Neutrophil (primary cell): Measurements from ENCODE around the gene TMEM164.

Source experiments
- H3K27ac ChIP-seq: fragments of 200-600 bp; sonication (generic); 2 replicates; pipeline ENCODE4 v1.5.1; 2016; ENCODE audit warnings: mild to moderate bottlenecking, moderate library complexity
- H3K27me3 ChIP-seq: fragments of 200-600 bp; sonication (generic); 2 replicates; pipeline ENCODE4 v1.6.0; 2016; ENCODE audit warnings: mild to moderate bottlenecking
- H3K36me3 ChIP-seq: fragments of 200-600 bp; sonication (generic); 2 replicates; pipeline ENCODE4 v1.5.1; 2017
- H3K4me1 ChIP-seq, 2 experiments: fragments of 200-600 bp in 1 of 2; sonication (generic) in 1 of 2; 1 replicate in 1 of 2; 2 replicates in 1 of 2; pipeline versions ENCODE4 v1.5.1 to v1.6.1; 2013 to 2016; ENCODE audit warnings: low read depth in 1 of 2, low read length in 1 of 2, mild to moderate bottlenecking in 1 of 2, moderate library complexity in 1 of 2; ENCODE audit not compliant: control insufficient read depth in 1 of 2, insufficient read depth in 1 of 2
- H3K4me3 ChIP-seq, 2 experiments: fragments of 200-600 bp in 1 of 2; sonication (generic) in 1 of 2; 1 replicate in 1 of 2; 2 replicates in 1 of 2; pipeline ENCODE4 v1.5.1; 2013 to 2016; ENCODE audit warnings: low read depth in 1 of 2, low read length in 1 of 2, mild to moderate bottlenecking in 1 of 2, moderate library complexity in 1 of 2
- H3K9me3 ChIP-seq: fragments of 200-600 bp; sonication (generic); 2 replicates; pipeline ENCODE4 v1.5.1; 2016
- TF ChIP-seq, protein P1 (sequence below): fragments of 200-600 bp; sonication (generic); IDR thresholded peaks from 2 replicates; pipeline ENCODE4 v1.5.1; 2016; ENCODE audit warnings: antibody characterized with exemption

The TMEM164 gene

DNA sequence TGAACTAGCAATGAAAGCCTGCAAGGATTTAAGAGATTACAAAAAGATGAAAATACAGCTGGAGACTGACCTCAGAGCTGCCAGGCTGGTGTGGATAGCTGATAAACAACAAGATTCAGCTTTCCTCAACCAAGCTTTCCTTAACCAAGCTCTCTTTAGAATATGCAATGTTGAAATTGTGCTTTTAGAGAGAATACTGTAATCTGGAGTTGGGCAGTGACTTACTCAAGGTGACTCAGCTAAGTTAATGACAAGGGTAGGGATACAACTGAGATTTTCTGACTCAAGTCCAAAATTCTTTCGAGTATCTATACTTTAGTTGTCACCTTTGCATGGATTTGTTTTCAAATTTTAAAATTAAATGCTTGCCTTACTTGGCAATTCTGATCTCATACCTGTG, 217.0 kb downstream of the TMEM164 start:
- no peaks in the 10 kb centered on the region for H3K36me3 ChIP-seq
- TF ChIP-seq, protein P1, sequence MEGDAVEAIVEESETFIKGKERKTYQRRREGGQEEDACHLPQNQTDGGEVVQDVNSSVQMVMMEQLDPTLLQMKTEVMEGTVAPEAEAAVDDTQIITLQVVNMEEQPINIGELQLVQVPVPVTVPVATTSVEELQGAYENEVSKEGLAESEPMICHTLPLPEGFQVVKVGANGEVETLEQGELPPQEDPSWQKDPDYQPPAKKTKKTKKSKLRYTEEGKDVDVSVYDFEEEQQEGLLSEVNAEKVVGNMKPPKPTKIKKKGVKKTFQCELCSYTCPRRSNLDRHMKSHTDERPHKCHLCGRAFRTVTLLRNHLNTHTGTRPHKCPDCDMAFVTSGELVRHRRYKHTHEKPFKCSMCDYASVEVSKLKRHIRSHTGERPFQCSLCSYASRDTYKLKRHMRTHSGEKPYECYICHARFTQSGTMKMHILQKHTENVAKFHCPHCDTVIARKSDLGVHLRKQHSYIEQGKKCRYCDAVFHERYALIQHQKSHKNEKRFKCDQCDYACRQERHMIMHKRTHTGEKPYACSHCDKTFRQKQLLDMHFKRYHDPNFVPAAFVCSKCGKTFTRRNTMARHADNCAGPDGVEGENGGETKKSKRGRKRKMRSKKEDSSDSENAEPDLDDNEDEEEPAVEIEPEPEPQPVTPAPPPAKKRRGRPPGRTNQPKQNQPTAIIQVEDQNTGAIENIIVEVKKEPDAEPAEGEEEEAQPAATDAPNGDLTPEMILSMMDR: no peak
- H3K9me3 ChIP-seq: no peaks in the 10 kb centered on the region
- no peak overlapping the region for H3K27ac ChIP-seq
- no peaks in the 10 kb centered on the region for H3K27me3 ChIP-seq
- H3K4me3 ChIP-seq: no peak overlapping the region
- H3K4me1 ChIP-seq: no peaks in the 10 kb centered on the region

GRCh38 chrX:110222497-110223257, 219.8 kb downstream of the TMEM164 start:
- Histone ChIP-seq H3K9me3 (no peaks in the 10 kb centered on the region), H3K27me3 (no peaks in the 10 kb centered on the region), H3K4me3 (no peak overlapping the region), H3K4me1 (no peaks in the 10 kb centered on the region), H3K36me3 (no peaks in the 10 kb centered on the region), H3K27ac (no peak overlapping the region)
- TF ChIP-seq, protein P1: no peak

GRCh38 chrX:110224926-110225617, 222.2 kb downstream of the TMEM164 start:
- no peak overlapping the region for H3K4me3 ChIP-seq

GRCh38 chrX:110226931-110227330, 224.0 kb downstream of the TMEM164 start:
- no peaks in the 10 kb centered on the region for H3K27me3 ChIP-seq
- TF ChIP-seq, protein P1: no peak
- H3K4me3 ChIP-seq: no peak overlapping the region
- no peaks in the 10 kb centered on the region for H3K36me3 ChIP-seq
- H3K4me1 ChIP-seq: no peaks in the 10 kb centered on the region
- H3K9me3 ChIP-seq: no peaks in the 10 kb centered on the region
- H3K27ac ChIP-seq: no peak overlapping the region

More at GRCh38 chrX:110224926-110225617, 222.2 kb downstream of the TMEM164 start:
- Histone ChIP-seq H3K4me1 (no peaks in the 10 kb centered on the region), H3K27me3 (no peaks in the 10 kb centered on the region), H3K9me3 (no peaks in the 10 kb centered on the region), H3K36me3 (no peaks in the 10 kb centered on the region), H3K27ac (no peak overlapping the region)
- TF ChIP-seq, protein P1: no peak
